Transverse colon (tissue), 4 donors: ENCODE measurements around the gene AGRN.

Source experiments
- POLR2AphosphoS5 ChIP-seq, 3 donors: sonication (generic); formaldehyde crosslinking; IDR thresholded peaks; one replicate each; pipeline ENCODE4 v1.6.1; 2016; ENCODE audit warnings: antibody characterized with exemption in 3 of 3
- TF ChIP-seq, protein P1 (sequence below), 5 experiments: fragments of 200-600 bp in 3 of 5; fragments of 450-650 bp in 2 of 5; sonication (generic) in 3 of 5; IDR thresholded peaks; 1 replicate in 2 of 5; 2 replicates in 3 of 5; pipeline ENCODE4 v1.5.1; 2016 to 2017; ENCODE audit warnings: antibody characterized with exemption in 5 of 5, inconsistent platforms in 3 of 5, mild to moderate bottlenecking in 2 of 5, moderate library complexity in 1 of 5

DNA sequence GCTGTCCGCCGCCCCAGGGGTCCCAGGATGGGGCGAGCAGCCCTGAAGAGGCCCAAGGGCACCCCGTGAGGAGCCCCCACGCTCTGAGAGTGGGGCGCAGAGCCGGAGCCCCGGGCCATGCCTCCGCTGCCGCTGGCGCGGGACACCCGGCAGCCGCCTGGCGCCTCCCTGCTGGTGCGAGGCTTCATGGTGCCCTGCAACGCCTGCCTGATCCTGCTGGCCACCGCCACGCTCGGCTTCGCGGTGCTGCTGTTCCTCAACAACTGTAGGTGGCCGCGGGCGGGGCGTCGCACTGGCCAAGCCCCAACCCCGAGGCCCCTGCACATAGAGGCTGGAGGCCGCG lies 14.5 kb downstream of the AGRN start:
- no peak for TF ChIP-seq POLR2AphosphoS5 (IDR thresholded peaks at IDR 0.05)
- TF ChIP-seq, protein P1, sequence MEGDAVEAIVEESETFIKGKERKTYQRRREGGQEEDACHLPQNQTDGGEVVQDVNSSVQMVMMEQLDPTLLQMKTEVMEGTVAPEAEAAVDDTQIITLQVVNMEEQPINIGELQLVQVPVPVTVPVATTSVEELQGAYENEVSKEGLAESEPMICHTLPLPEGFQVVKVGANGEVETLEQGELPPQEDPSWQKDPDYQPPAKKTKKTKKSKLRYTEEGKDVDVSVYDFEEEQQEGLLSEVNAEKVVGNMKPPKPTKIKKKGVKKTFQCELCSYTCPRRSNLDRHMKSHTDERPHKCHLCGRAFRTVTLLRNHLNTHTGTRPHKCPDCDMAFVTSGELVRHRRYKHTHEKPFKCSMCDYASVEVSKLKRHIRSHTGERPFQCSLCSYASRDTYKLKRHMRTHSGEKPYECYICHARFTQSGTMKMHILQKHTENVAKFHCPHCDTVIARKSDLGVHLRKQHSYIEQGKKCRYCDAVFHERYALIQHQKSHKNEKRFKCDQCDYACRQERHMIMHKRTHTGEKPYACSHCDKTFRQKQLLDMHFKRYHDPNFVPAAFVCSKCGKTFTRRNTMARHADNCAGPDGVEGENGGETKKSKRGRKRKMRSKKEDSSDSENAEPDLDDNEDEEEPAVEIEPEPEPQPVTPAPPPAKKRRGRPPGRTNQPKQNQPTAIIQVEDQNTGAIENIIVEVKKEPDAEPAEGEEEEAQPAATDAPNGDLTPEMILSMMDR (IDR thresholded peaks at IDR 0.05): no peak
